MCF 10A (cell line): ENCODE measurements around the gene SPAG7. TPM values are rescaled to one million over a fixed set of nuclear protein-coding genes. Genes with fewer than 3 reads are reported as not detected.
A peak's percentile ranks its signal among the peaks of the same experiment; 100 is the strongest.

Experiments
- BruUV-seq: library from RNA; stranded (reverse); fragments of 400-500 nt; replicated peaks from 2 replicates; lab custom pipeline; 2021; lab: Mats Ljungman, UMichigan
- CTCF ChIA-PET: fragments of 300-600 bp; sonication (Branson Sonifier 250); formaldehyde crosslinking; extraction: SDS; loops from one replicate; lab custom pipeline; 2021; ENCODE audit warnings: antibody characterized with exemption, inconsistent platforms; lab: Yijun Ruan, JAX
- POLR2A ChIA-PET: fragments of 300-600, 350-650 bp; sonication (Branson Sonifier 250); formaldehyde crosslinking; extraction: SDS; loops from one replicate; lab custom pipeline; 2020; ENCODE audit warnings: antibody characterized with exemption, inconsistent platforms; lab: Yijun Ruan, JAX
- DNase-seq: peaks from one replicate; pipeline ENCODE4 v3.0.0-alpha.2; 2018; ENCODE audit not compliant: unreplicated experiment
- H3K27ac Mint-ChIP-seq: one replicate; pipeline ENCODE4 v1.8.0; 2022; ENCODE audit warnings: mild to moderate bottlenecking, low read depth, mixed read lengths; ENCODE audit not compliant: unreplicated experiment
- H3K27me3 Mint-ChIP-seq: one replicate; pipeline ENCODE4 v1.8.0; 2022; ENCODE audit warnings: mixed read lengths; ENCODE audit not compliant: insufficient read depth, unreplicated experiment
- H3K36me3 Mint-ChIP-seq: one replicate; pipeline ENCODE4 v1.8.0; 2022; ENCODE audit warnings: mild to moderate bottlenecking, moderate library complexity, mixed read lengths; ENCODE audit not compliant: insufficient read depth, unreplicated experiment
- H3K4me1 Mint-ChIP-seq: one replicate; pipeline ENCODE4 v1.8.0; 2022; ENCODE audit warnings: mixed read lengths; ENCODE audit not compliant: insufficient read depth, unreplicated experiment
- H3K4me3 Mint-ChIP-seq: one replicate; pipeline ENCODE4 v1.8.0; 2022; ENCODE audit warnings: mild to moderate bottlenecking, moderate library complexity, mixed read lengths; ENCODE audit not compliant: unreplicated experiment
- H3K9me3 Mint-ChIP-seq: one replicate; pipeline ENCODE4 v1.8.0; 2022; ENCODE audit warnings: mixed read lengths; ENCODE audit not compliant: unreplicated experiment
- CTCF ChIP-seq: fragments of 200-600 bp; IDR thresholded peaks from one replicate; pipeline ENCODE4 v1.8.0; 2022; ENCODE audit warnings: antibody characterized with exemption, mild to moderate bottlenecking; ENCODE audit not compliant: unreplicated experiment
- intact Hi-C: fragments of 100-400 bp; cut with micrococcal nuclease; formaldehyde crosslinking; loops from 2 replicates; pipeline ENCODE4 v1.14.1; 2022
- total RNA-seq: library from RNA; stranded (reverse); gene quantifications from 2 replicates; pipeline ENCODE4 v1.2.3, GENCODE V29; 2022

Gene SPAG7
- total RNA-seq, 1 experiment from 2014 or later: 112 TPM

GRCh38 chr17:4994081-4994595 lies 26.5 kb upstream of the SPAG7 start:
- intact Hi-C loops: no loop called here
- Mint-ChIP-seq H3K36me3 (peaks cover 6% of the 10 kb centered on the region), H3K4me1 (peaks cover 6% of the 10 kb centered on the region), H3K27ac (no peak overlapping the region), H3K9me3 (no peaks in the 10 kb centered on the region), H3K4me3 (no peak overlapping the region), H3K27me3 (no peaks in the 10 kb centered on the region)
- POLR2A ChIA-PET: interaction anchor here (1.6 kb wide), 1 partner anchor 7 kb away, joined by 6 read pairs; no protein-coding TSS in a partner anchor
- BruUV-seq: no TSS peak
- CTCF ChIA-PET: interaction anchor here (1.5 kb wide), 1 partner anchor 67 kb away, joined by 4 read pairs; no protein-coding TSS in a partner anchor
- no peak for TF ChIP-seq CTCF
- DNase-seq: no peak

GRCh38 chr17:4987767-4988567 lies 20.4 kb upstream of the SPAG7 start:
- TSS peak; percentile 37 for BruUV-seq

DNA sequence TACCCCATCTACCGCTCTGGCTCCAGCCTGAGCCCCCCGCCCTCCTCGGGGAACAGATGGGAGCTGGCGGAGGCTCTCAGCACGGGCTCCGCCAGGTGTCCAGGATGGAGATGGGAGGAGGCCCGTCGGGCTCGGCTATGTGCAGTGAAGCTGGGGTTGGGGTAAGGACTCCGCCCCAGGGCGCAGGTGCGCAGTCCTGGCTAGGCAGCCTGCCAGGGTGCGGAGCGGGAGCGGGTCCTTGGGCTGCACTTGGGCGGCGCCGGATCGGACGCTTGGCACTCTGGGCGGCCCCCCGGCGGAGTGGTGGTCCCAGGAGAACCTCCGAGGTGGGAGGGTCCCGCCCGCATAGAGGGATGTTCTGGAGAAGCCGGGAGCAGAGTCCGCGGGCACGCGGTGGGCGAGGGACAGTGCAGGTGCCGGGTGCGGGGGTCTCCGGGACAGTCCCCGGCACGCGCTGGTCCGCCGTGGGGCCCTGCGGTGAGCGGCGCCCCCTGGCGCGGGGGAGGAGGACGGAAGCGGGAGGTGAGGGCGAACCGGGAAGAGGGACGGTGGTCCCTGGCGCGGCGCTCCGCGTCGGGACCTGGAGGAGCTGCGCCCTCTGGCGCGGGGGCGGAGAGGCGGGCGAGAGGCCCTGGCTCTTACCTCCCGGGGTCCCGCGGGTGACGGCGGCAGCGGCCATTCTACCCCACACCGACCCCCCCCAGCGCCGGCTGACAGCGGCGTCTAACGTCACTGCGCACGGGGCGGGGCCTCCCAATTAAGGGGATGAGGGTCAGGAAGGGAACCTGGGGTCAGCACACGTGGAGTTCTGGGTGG lies 19.5 kb upstream of the SPAG7 start, which contains the start of gene CAMTA2:
CAMTA2 (minus strand) TSS at position 725 of the 816 bp plus-strand sequence. CDS start 1,453 bp downstream, outside the sequence.
- H3K4me1 Mint-ChIP-seq: peaks cover 28% of the 10 kb centered on the region
- peak within 1 kb of the TSS; percentile 84 for H3K27ac Mint-ChIP-seq
- TF ChIP-seq CTCF: peak; percentile 60
- intact Hi-C loops: loop anchor here (1.0 kb wide), 1 partner anchor 78 kb away; no protein-coding TSS in a partner anchor
- BruUV-seq: no TSS peak
- H3K36me3 Mint-ChIP-seq: peaks cover 28% of the 10 kb centered on the region
- peak; percentile 67 for DNase-seq
- ChIA-PET CTCF (interaction anchor here (0.6 to 1.7 kb wide), 15 partner anchors 8 to 466 kb away, joined by 3 to 10 read pairs (median 3); partner anchors contain the start of genes KIF1C and SPAG7), POLR2A (interaction anchor here (0.9 to 5.6 kb wide), 14 partner anchors 8 to 197 kb away, joined by 3 to 81 read pairs (median 6); partner anchors contain the start of genes INCA1, KIF1C, PFN1 and PLD2)
- H3K9me3 Mint-ChIP-seq: no peaks in the 10 kb centered on the region
- no peaks in the 10 kb centered on the region for H3K27me3 Mint-ChIP-seq
- peak within 1 kb of the TSS; percentile 87 for H3K4me3 Mint-ChIP-seq

More at GRCh38 chr17:4987767-4988567, 20.4 kb upstream of the SPAG7 start:
- Mint-ChIP-seq H3K9me3 (no peaks in the 10 kb centered on the region), H3K27ac (peak overlapping the region; percentile 84), H3K27me3 (no peaks in the 10 kb centered on the region), H3K4me1 (peaks cover 28% of the 10 kb centered on the region), H3K36me3 (peaks cover 20% of the 10 kb centered on the region), H3K4me3 (peak overlapping the region; percentile 87)
- intact Hi-C loops: loop anchor here (1.0 kb wide), 1 partner anchor 79 kb away; no protein-coding TSS in a partner anchor
- ChIA-PET POLR2A (interaction anchor here (0.7 to 5.6 kb wide), 12 partner anchors 9 to 197 kb away, joined by 3 to 81 read pairs (median 6); partner anchors contain the start of genes CHRNE, INCA1, KIF1C and PFN1), CTCF (interaction anchor here (0.5 to 1.7 kb wide), 12 partner anchors 9 to 800 kb away, joined by 3 to 6 read pairs (median 3); partner anchors contain the start of genes INCA1 and KIF1C)
- no peak for DNase-seq
- TF ChIP-seq CTCF: no peak
